SJCRH30 (cell line): Measurements from ENCODE around the gene DNLZ. TPM values are rescaled to one million over a fixed set of nuclear protein-coding genes. Genes with fewer than 3 reads are reported as not detected.
"Not testable (repeated sequence)": the region's sequence is repeated elsewhere in the genome, so short reads cannot be mapped to it uniquely, and the experiment has no call there.

Source experiments
- DNase-seq, 2 experiments: peaks; one replicate each; pipeline ENCODE4 v3.0.0-alpha.2; 2015 to 2020
- H3K27ac ChIP-seq: fragments of 250-450 bp; sonication (Bioruptor Pico); 2 replicates; pipeline ENCODE4 v1.5.1; 2020; ENCODE audit warnings: mild to moderate bottlenecking, moderate library complexity
- H3K27me3 ChIP-seq: fragments of 250-450 bp; sonication (Bioruptor Pico); 2 replicates; pipeline ENCODE4 v1.5.1; 2020; ENCODE audit warnings: mild to moderate bottlenecking, moderate library complexity
- H3K36me3 ChIP-seq: fragments of 250-450 bp; sonication (Bioruptor Pico); 2 replicates; pipeline ENCODE4 v1.5.1; 2020; ENCODE audit warnings: mild to moderate bottlenecking, moderate library complexity
- H3K4me1 ChIP-seq: fragments of 250-450 bp; sonication (Bioruptor Pico); 2 replicates; pipeline ENCODE4 v1.5.1; 2020; ENCODE audit warnings: mild to moderate bottlenecking, moderate library complexity
- H3K4me3 ChIP-seq: fragments of 250-450 bp; sonication (Bioruptor Pico); 2 replicates; pipeline ENCODE4 v1.5.1; 2020; ENCODE audit warnings: mild to moderate bottlenecking, moderate library complexity
- H3K9me3 ChIP-seq: fragments of 250-450 bp; sonication (Bioruptor Pico); replicated peaks from 2 replicates; pipeline ENCODE4 v1.5.1; 2020; ENCODE audit warnings: mild to moderate bottlenecking, moderate library complexity
- total RNA-seq: library from RNA; depleted of rRNA; stranded (reverse); fragments of >200 nt; shearing (Covaris generic); gene quantifications from 2 replicates; pipeline ENCODE4 v1.2.3, GENCODE V29; 2014

Gene DNLZ
- total RNA-seq, 1 experiment from 2014 or later, result 17.0 TPM

GRCh38 chr9:136324501-136325300, 38.8 kb downstream of the DNLZ start:
- DNase-seq, result no peak
- H3K4me3 ChIP-seq, result no peak overlapping the region
- peaks cover 24% of the 10 kb centered on the region for H3K4me1 ChIP-seq
- H3K9me3 ChIP-seq, result 0 out of 2 replicates have a peak, but pooled peaks cover 4% of the 10 kb centered on the region
- peaks cover 17% of the 10 kb centered on the region for H3K27me3 ChIP-seq
- H3K36me3 ChIP-seq, result no peaks in the 10 kb centered on the region
- H3K27ac ChIP-seq, result no peak overlapping the region

- 0 out of 2 replicates have a peak, but pooled peaks cover 4% of the 10 kb centered on the region for H3K9me3 ChIP-seq
- no peaks in the 10 kb centered on the region for H3K36me3 ChIP-seq
- H3K4me1 ChIP-seq, result peaks cover 20% of the 10 kb centered on the region
- peaks cover 17% of the 10 kb centered on the region for H3K27me3 ChIP-seq
- no peak for DNase-seq
- no peak overlapping the region for H3K27ac ChIP-seq
- H3K4me3 ChIP-seq, result no peak overlapping the region
Measured at GRCh38 chr9:136323371-136323789, 40.2 kb downstream of the DNLZ start.

GRCh38 chr9:136322756-136323330, 40.7 kb downstream of the DNLZ start:
- no peak for DNase-seq
- Histone ChIP-seq H3K4me3 (no peak overlapping the region), H3K27me3 (peaks cover 17% of the 10 kb centered on the region), H3K9me3 (0 out of 2 replicates have a peak, but pooled peaks cover 4% of the 10 kb centered on the region), H3K36me3 (no peaks in the 10 kb centered on the region), H3K4me1 (peaks cover 20% of the 10 kb centered on the region), H3K27ac (no peak overlapping the region)

GRCh38 chr9:136321561-136321960, 42.0 kb downstream of the DNLZ start:
- Histone ChIP-seq H3K4me3 (no peak overlapping the region), H3K27me3 (peaks cover 17% of the 10 kb centered on the region), H3K27ac (no peak overlapping the region), H3K4me1 (peaks cover 15% of the 10 kb centered on the region), H3K9me3 (0 out of 2 replicates have a peak, but pooled peaks cover 4% of the 10 kb centered on the region), H3K36me3 (no peaks in the 10 kb centered on the region)
- DNase-seq, result no peak

- not testable (repeated sequence) for H3K36me3 ChIP-seq, DNase-seq, H3K27ac ChIP-seq, H3K9me3 ChIP-seq, H3K4me3 ChIP-seq
- Histone ChIP-seq H3K4me1 (peaks cover 14% of the 10 kb centered on the region), H3K27me3 (peaks cover 17% of the 10 kb centered on the region)
Measured at GRCh38 chr9:136320972-136321371, 42.6 kb downstream of the DNLZ start.

GRCh38 chr9:136319955-136320354, 43.6 kb downstream of the DNLZ start:
- H3K4me3 ChIP-seq, DNase-seq, H3K36me3 ChIP-seq, H3K4me1 ChIP-seq, H3K9me3 ChIP-seq, H3K27ac ChIP-seq: not testable (repeated sequence)
- H3K27me3 ChIP-seq, result peaks cover 17% of the 10 kb centered on the region

- not testable (repeated sequence) for H3K36me3 ChIP-seq, H3K4me3 ChIP-seq, H3K4me1 ChIP-seq, DNase-seq, H3K27ac ChIP-seq
- H3K27me3 ChIP-seq, result peaks cover 17% of the 10 kb centered on the region
- H3K9me3 ChIP-seq, result peaks cover 10% of the 10 kb centered on the region; the same call in 1 of the 2 replicates
Measured at GRCh38 chr9:136319244-136319643, 44.3 kb downstream of the DNLZ start.

GRCh38 chr9:136318776-136319241, 44.7 kb downstream of the DNLZ start:
- no peak for DNase-seq
- H3K9me3 ChIP-seq, result peaks cover 10% of the 10 kb centered on the region; the same call in 1 of the 2 replicates
- no peaks in the 10 kb centered on the region for H3K36me3 ChIP-seq
- H3K27ac ChIP-seq, result no peak overlapping the region
- peaks cover 5% of the 10 kb centered on the region; the same call in 1 of the 2 replicates for H3K4me1 ChIP-seq
- peaks cover 17% of the 10 kb centered on the region for H3K27me3 ChIP-seq
- H3K4me3 ChIP-seq, result no peak overlapping the region

GRCh38 chr9:136318111-136318775, 45.3 kb downstream of the DNLZ start:
- Histone ChIP-seq H3K9me3 (peaks cover 10% of the 10 kb centered on the region; the same call in 1 of the 2 replicates), H3K4me3 (no peak overlapping the region), H3K4me1 (peaks cover 5% of the 10 kb centered on the region; the same call in 1 of the 2 replicates), H3K27me3 (peaks cover 11% of the 10 kb centered on the region), H3K36me3 (no peaks in the 10 kb centered on the region), H3K27ac (no peak overlapping the region)
- DNase-seq, result no peak

GRCh38 chr9:136317695-136318094, 45.8 kb downstream of the DNLZ start:
- DNase-seq, result no peak

GRCh38 chr9:136316896-136317676, 46.5 kb downstream of the DNLZ start:
- DNase-seq, result no peak
- Histone ChIP-seq H3K27ac (no peak overlapping the region), H3K36me3 (no peaks in the 10 kb centered on the region), H3K9me3 (peaks cover 10% of the 10 kb centered on the region; the same call in 1 of the 2 replicates), H3K27me3 (no peaks in the 10 kb centered on the region; the same call in 1 of the 2 replicates), H3K4me1 (no peaks in the 10 kb centered on the region; the same call in 1 of the 2 replicates), H3K4me3 (no peak overlapping the region)

More at GRCh38 chr9:136317695-136318094, 45.8 kb downstream of the DNLZ start:
- Histone ChIP-seq H3K27me3 (peaks cover 6% of the 10 kb centered on the region), H3K4me3 (no peak overlapping the region), H3K36me3 (no peaks in the 10 kb centered on the region), H3K27ac (no peak overlapping the region), H3K4me1 (peaks cover 1% of the 10 kb centered on the region; the same call in 1 of the 2 replicates), H3K9me3 (peaks cover 10% of the 10 kb centered on the region; the same call in 1 of the 2 replicates)

- Histone ChIP-seq H3K27me3 (no peaks in the 10 kb centered on the region; the same call in 1 of the 2 replicates), H3K4me1 (peaks cover 6% of the 10 kb centered on the region), H3K4me3 (no peak overlapping the region), H3K27ac (no peak overlapping the region), H3K36me3 (no peaks in the 10 kb centered on the region), H3K9me3 (peaks cover 10% of the 10 kb centered on the region; the same call in 1 of the 2 replicates)
- DNase-seq, result no peak
Measured at GRCh38 chr9:136316271-136316751, 47.2 kb downstream of the DNLZ start.

GRCh38 chr9:136314944-136315343, 48.6 kb downstream of the DNLZ start:
- Histone ChIP-seq H3K27me3 (no peaks in the 10 kb centered on the region), H3K9me3 (peaks cover 7% of the 10 kb centered on the region; the same call in 1 of the 2 replicates), H3K4me1 (peaks cover 20% of the 10 kb centered on the region), H3K27ac (no peak overlapping the region), H3K4me3 (no peak overlapping the region), H3K36me3 (no peaks in the 10 kb centered on the region)
- DNase-seq, result no peak

GRCh38 chr9:136314056-136314416, 49.5 kb downstream of the DNLZ start:
- Histone ChIP-seq H3K9me3 (peaks cover 7% of the 10 kb centered on the region; the same call in 1 of the 2 replicates), H3K4me3 (no peak overlapping the region), H3K4me1 (peaks cover 28% of the 10 kb centered on the region), H3K27ac (no peak overlapping the region), H3K27me3 (no peaks in the 10 kb centered on the region), H3K36me3 (no peaks in the 10 kb centered on the region)
- no peak for DNase-seq
